ENCODE results near the gene SORCS1. TPM values are rescaled to one million over a fixed set of nuclear protein-coding genes. Genes with fewer than 3 reads are reported as not detected.
A peak's percentile ranks its signal among the peaks of the same experiment; 100 is the strongest.

SORCS1 gene
- total and polyA plus RNA-seq, 12 donors, result 0.30 to 5.5 (median 1.3) TPM

GRCh38 chr10:106898446-106898845, 266.1 kb downstream of the SORCS1 start:
- Histone ChIP-seq H3K27me3 (no peaks in the 10 kb centered on the region), H3K9me3 (peaks cover 0 to 7% (median 0%) of the 10 kb centered on the region in 11 donors), H3K36me3 (no peaks in the 10 kb centered on the region), H3K4me1 (peaks cover 0 to 3% (median 0%) of the 10 kb centered on the region in 9 donors), H3K4me3 (no peak overlapping the region), H3K27ac (no peak overlapping the region)
- ATAC-seq (no peak), DNase-seq (no peak)
- 50 to 65% methylated on average over 4 of the region's 4 CpGs for WGBS, 2 donors
- TF ChIP-seq, protein P1, sequence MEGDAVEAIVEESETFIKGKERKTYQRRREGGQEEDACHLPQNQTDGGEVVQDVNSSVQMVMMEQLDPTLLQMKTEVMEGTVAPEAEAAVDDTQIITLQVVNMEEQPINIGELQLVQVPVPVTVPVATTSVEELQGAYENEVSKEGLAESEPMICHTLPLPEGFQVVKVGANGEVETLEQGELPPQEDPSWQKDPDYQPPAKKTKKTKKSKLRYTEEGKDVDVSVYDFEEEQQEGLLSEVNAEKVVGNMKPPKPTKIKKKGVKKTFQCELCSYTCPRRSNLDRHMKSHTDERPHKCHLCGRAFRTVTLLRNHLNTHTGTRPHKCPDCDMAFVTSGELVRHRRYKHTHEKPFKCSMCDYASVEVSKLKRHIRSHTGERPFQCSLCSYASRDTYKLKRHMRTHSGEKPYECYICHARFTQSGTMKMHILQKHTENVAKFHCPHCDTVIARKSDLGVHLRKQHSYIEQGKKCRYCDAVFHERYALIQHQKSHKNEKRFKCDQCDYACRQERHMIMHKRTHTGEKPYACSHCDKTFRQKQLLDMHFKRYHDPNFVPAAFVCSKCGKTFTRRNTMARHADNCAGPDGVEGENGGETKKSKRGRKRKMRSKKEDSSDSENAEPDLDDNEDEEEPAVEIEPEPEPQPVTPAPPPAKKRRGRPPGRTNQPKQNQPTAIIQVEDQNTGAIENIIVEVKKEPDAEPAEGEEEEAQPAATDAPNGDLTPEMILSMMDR (IDR thresholded peaks at IDR 0.05), result no peak
- intact Hi-C loops (cut with DNase I), result no loop called here

- intact Hi-C loops (cut with DNase I), result no loop called here
- Histone ChIP-seq H3K4me1 (peaks cover 0 to 3% (median 0%) of the 10 kb centered on the region in 9 donors), H3K4me3 (no peak overlapping the region), H3K9me3 (peaks cover 0 to 7% (median 0%) of the 10 kb centered on the region in 11 donors), H3K27me3 (no peaks in the 10 kb centered on the region), H3K36me3 (no peaks in the 10 kb centered on the region), H3K27ac (no peak overlapping the region)
- WGBS, 2 donors, result 31 to 45% methylated on average over 7 of the region's 7 CpGs
- DNase-seq (peak in 1 of 2 donors; percentile 16), ATAC-seq (peak in 1 of 8 donors; percentile 32)
- TF ChIP-seq, protein P1 (IDR thresholded peaks at IDR 0.05), result no peak
These were observed 266.8 kb downstream of the SORCS1 start for GRCh38 chr10:106897719-106898118.

- DNase-seq, result no peak
- ATAC-seq, result peak in 5 of 8 donors; percentile 30 to 71 (median 47)
- peaks cover 0 to 3% (median 0%) of the 10 kb centered on the region in 9 donors for H3K4me1 ChIP-seq
- H3K36me3 ChIP-seq, result no peaks in the 10 kb centered on the region
- intact Hi-C loops (cut with DNase I), result no loop called here
- H3K9me3 ChIP-seq, result peaks cover 0 to 7% (median 0%) of the 10 kb centered on the region in 11 donors
- TF ChIP-seq, protein P1 (IDR thresholded peaks at IDR 0.05), result no peak
- H3K4me3 ChIP-seq, result no peak overlapping the region
- H3K27ac ChIP-seq, result peak overlapping the region in 2 of 10 donors; percentile 23 to 34
- H3K27me3 ChIP-seq, result no peaks in the 10 kb centered on the region
- WGBS, 2 donors, result 56 to 62% methylated on average over 1 of the region's 1 CpG
These were observed 269.8 kb downstream of the SORCS1 start for GRCh38 chr10:106894692-106895091.

DNA sequence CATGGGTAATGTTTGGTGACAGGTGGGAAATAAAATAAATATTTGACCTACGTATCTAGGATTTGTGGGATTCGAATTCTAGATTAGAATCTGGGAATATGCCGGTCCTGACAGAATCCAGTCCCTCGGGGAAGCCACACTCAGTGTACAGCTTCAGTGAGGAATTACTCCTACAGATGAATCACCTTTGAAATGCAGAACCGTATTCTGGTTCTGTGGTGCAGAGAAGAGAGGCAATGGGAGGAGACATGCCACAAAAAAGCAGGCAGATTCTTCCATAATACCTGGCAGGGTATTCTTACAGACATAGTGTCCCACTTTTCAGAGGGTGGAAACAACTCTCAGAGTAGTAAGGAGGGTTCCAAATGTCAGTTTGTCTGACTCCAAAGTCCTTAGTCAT, 286.9 kb downstream of the SORCS1 start:
- TF ChIP-seq, protein P1 (IDR thresholded peaks at IDR 0.05), result no peak
- 77 to 88% methylated on average over 5 of the region's 5 CpGs for WGBS, 2 donors

More for the DNA sequence above, 286.9 kb downstream of the SORCS1 start:
- Histone ChIP-seq H3K4me3 (no peak overlapping the region), H3K36me3 (no peaks in the 10 kb centered on the region), H3K27me3 (no peaks in the 10 kb centered on the region), H3K27ac (no peak overlapping the region), H3K4me1 (no peaks in the 10 kb centered on the region), H3K9me3 (peaks cover 0 to 20% (median 0%) of the 10 kb centered on the region in 11 donors)
- no peak for DNase-seq
- intact Hi-C loops (cut with DNase I), result no loop called here
- ATAC-seq, result no peak
